Bronchial epithelial cell (primary cell): ENCODE measurements around the gene TRIM33. TPM values are rescaled to one million over a fixed set of nuclear protein-coding genes. Genes with fewer than 3 reads are reported as not detected.

Source experiments
- DNase-seq: peaks from one replicate; pipeline ENCODE4 v3.0.0-alpha.2; 2010; ENCODE audit warnings: low read depth
- FAIRE-seq: peaks from 2 replicates; lab custom pipeline; 2011; peaks lifted over from hg19 to GRCh38; lab: Jason Lieb, UNC
- H3K27me3 ChIP-seq: 2 replicates; pipeline ENCODE4 v1.5.1; 2011; ENCODE audit warnings: low read length; ENCODE audit not compliant: control insufficient read depth, insufficient read depth
- H3K36me3 ChIP-seq: 2 replicates; pipeline ENCODE4 v1.5.1; 2011; ENCODE audit warnings: low read length; ENCODE audit not compliant: control insufficient read depth, insufficient read depth
- H3K4me3 ChIP-seq: 2 replicates; pipeline ENCODE4 v1.5.1; 2011; ENCODE audit warnings: mild to moderate bottlenecking, low read depth, low read length, control low read depth
- total RNA-seq: library from RNA; depleted of rRNA; stranded (reverse); fragments of >200 nt; gene quantifications from 2 replicates; pipeline ENCODE4 v1.2.1, GENCODE V29; 2014
- TF ChIP-seq, protein P1 (sequence below): IDR thresholded peaks from 2 replicates; pipeline ENCODE4 v1.5.1; 2011; ENCODE audit warnings: mild to moderate bottlenecking, moderate library complexity, low read length, control low read depth, inconsistent platforms; ENCODE audit not compliant: insufficient read depth, severe bottlenecking

Gene TRIM33
- total RNA-seq, 1 donor from 2014 or later = 16.3 TPM

DNA sequence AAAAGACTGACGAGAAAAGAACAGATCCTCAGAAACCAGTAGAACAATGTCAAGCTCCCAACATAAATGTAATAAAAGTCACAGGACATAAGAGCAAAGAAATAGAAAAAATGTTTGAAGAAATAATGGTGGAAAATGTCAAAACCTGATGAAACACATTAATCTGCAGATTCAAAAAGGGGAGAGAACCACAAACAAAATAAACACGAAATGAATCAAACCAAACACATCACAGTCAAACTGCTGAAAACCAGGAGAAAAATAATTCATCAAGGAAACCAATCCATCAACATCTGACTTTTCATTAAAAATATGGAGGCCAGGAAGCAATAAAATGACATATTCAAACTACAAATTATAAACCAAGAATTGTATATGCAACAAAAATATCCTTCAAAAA, 31.9 kb downstream of the TRIM33 start:
- Histone ChIP-seq H3K27me3 (no peaks in the 10 kb centered on the region), H3K36me3 (no peaks in the 10 kb centered on the region), H3K4me3 (no peak overlapping the region)
- TF ChIP-seq, protein P1, sequence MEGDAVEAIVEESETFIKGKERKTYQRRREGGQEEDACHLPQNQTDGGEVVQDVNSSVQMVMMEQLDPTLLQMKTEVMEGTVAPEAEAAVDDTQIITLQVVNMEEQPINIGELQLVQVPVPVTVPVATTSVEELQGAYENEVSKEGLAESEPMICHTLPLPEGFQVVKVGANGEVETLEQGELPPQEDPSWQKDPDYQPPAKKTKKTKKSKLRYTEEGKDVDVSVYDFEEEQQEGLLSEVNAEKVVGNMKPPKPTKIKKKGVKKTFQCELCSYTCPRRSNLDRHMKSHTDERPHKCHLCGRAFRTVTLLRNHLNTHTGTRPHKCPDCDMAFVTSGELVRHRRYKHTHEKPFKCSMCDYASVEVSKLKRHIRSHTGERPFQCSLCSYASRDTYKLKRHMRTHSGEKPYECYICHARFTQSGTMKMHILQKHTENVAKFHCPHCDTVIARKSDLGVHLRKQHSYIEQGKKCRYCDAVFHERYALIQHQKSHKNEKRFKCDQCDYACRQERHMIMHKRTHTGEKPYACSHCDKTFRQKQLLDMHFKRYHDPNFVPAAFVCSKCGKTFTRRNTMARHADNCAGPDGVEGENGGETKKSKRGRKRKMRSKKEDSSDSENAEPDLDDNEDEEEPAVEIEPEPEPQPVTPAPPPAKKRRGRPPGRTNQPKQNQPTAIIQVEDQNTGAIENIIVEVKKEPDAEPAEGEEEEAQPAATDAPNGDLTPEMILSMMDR = no peak
- DNase-seq (no peak), FAIRE-seq (no peak)

DNA sequence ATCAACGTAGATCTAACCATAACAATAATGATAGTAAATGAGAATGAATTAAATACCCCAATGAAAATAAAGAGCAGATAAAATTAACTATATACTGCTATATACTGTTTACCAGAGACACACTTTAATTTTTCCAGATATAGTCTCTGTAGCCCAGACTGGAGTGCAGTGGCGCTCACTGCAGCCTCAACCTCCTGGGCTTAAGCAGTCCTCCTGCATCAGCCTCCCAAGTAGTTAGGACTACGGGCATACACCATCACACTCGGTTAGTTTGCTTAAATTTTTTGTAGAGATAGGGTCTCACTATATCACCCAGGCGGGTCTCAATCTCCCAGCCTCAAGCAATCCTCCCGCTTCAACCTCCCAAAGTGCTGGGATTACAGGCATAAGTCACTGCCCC, 37.2 kb downstream of the TRIM33 start:
- no peaks in the 10 kb centered on the region for H3K36me3 ChIP-seq
- no peaks in the 10 kb centered on the region for H3K27me3 ChIP-seq
- DNase-seq = no peak
- no peak overlapping the region for H3K4me3 ChIP-seq
- no peak for FAIRE-seq
- TF ChIP-seq, protein P1 = no peak

DNA sequence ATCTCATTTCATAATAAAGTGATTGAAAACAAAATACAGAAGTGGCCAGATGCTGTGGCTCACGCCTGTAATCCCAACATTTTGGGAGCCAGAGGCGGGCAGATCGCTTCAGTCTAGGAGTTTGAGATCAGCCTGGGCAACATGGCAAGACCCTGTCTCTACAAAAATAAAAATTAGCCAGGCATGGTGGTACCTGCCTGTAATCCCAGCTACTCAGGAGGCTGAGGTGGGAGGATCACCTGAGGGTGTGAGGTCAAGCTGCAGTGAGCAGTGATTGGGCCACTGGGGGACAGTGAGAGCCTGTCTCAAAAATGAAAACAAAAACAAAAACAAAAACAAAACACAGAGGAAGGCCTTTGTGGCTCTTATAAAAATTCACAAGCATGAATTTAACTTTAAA, 38.6 kb downstream of the TRIM33 start:
- H3K4me3 ChIP-seq = no peak overlapping the region
- FAIRE-seq = no peak
- H3K36me3 ChIP-seq = no peaks in the 10 kb centered on the region
- TF ChIP-seq, protein P1 = no peak
- H3K27me3 ChIP-seq = no peaks in the 10 kb centered on the region
- DNase-seq = no peak

DNA sequence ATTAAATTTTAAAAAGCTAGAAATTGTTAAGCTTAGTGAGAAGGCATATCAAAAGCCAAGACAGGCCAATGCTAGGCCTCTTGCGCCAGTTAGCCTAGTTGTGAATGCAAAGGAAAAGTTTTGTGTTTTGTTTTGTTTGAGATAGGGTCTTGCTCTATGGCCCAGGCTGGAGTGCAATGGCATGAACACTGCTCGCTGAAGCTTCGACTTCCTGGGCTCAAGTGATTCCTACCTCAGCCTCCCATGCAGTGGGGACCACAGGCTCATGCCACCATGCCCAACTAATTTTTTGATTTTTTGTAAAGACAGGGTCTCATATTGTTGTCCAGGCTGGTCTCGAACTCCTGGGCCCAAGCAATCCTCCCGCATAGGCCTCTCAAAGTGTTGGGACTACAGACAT, 40.3 kb downstream of the TRIM33 start:
- no peak for DNase-seq
- H3K4me3 ChIP-seq = no peak overlapping the region
- H3K36me3 ChIP-seq = no peaks in the 10 kb centered on the region
- H3K27me3 ChIP-seq = no peaks in the 10 kb centered on the region
- FAIRE-seq = no peak
- TF ChIP-seq, protein P1 = no peak

DNA sequence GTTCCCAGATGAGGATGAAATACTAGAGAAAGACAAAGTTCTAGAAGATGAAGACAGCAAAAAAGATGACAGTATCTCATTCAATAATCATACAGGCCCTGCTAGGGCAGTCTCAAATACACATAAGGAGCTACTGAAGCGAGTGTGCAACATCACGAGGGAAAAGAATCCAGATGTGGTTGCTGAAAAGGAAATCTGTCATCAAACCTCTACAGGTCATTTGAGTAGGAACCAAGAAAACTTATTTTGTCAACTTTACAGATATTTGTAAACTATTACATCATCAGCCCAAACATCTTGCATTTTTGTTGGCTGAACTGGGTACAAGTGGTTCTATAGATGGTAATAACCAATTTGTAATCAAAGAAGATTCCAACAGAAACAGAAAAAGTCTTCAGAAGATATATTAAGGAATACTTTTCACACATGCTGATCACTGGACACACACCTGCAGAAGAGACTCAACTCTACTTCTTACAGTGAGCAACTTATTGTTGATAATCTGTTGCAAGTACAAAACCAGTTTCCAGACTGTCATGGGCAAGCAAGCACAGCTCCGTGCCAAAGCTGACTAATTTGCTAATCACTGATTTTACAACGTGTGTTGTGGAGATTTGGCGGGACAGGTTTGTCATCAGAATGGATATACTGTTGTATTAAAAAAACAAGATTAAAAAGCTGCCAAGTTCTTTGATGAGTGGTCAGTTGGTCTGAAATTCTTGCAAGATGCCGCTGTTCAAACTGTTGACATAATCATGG, 42.1 kb downstream of the TRIM33 start:
- Histone ChIP-seq H3K27me3 (no peaks in the 10 kb centered on the region), H3K36me3 (no peaks in the 10 kb centered on the region), H3K4me3 (no peak overlapping the region)
- FAIRE-seq (no peak), DNase-seq (peak; percentile 93)
- TF ChIP-seq, protein P1 = no peak

DNA sequence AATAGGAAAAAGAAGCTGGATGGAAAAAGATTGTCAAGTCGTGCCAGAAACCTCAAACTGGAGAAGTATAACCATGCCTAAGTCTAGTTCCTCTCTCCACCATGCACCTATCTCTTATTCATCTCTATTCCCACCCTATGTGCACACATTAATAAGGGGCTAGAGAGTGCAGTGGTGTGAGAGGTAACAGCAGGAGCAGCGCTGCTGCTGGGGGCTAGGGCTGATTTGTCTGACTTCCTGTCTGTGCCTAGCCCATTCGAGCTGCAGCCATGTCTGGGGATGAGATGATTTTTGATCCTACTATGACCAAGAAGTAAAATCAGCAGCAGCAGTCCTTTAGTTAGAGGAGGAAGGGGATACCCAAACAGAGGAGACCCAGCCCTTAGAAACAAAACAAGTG, 43.0 kb downstream of the TRIM33 start:
- FAIRE-seq (no peak), DNase-seq (no peak)
- Histone ChIP-seq H3K4me3 (no peak overlapping the region), H3K36me3 (no peaks in the 10 kb centered on the region), H3K27me3 (no peaks in the 10 kb centered on the region)
- TF ChIP-seq, protein P1 = no peak
